HEK293 (cell line): ENCODE measurements around the gene CRTC3.

Experiments
- CTCF ChIA-PET: fragments of 350-600 bp; formaldehyde crosslinking; extraction: SDS; loops from one replicate; lab custom pipeline; 2021; ENCODE audit warnings: antibody characterized with exemption; lab: Yijun Ruan, JAX
- POLR2A ChIA-PET: fragments of 300-600 bp; formaldehyde crosslinking; extraction: SDS; loops from one replicate; lab custom pipeline; 2020; ENCODE audit warnings: antibody characterized with exemption, inconsistent platforms; lab: Yijun Ruan, JAX
- H3K27ac ChIP-seq: fragments of 200-500 bp; sonication (Bioruptor generic); 2 replicates; pipeline ENCODE4 v1.5.1; 2014; ENCODE audit warnings: low read depth, low read length, control low read depth, inconsistent platforms; ENCODE audit errors: extremely low read depth
- H3K36me3 ChIP-seq, 2 experiments: fragments of 200-500 bp in 1 of 2; sonication (Bioruptor generic) in 1 of 2; 1 replicate in 1 of 2; 2 replicates in 1 of 2; pipeline ENCODE4 v1.5.1; 2014 to 2017; ENCODE audit warnings: inconsistent platforms in 2 of 2, low read length in 2 of 2; ENCODE audit not compliant: control insufficient read depth in 2 of 2, insufficient read depth in 1 of 2
- H3K4me1 ChIP-seq: fragments of 200-500 bp; sonication (Bioruptor generic); 2 replicates; pipeline ENCODE4 v1.5.1; 2014; ENCODE audit warnings: mild to moderate bottlenecking, low read length, inconsistent platforms; ENCODE audit not compliant: control insufficient read depth, insufficient read depth
- H3K4me3 ChIP-seq: 2 replicates; pipeline ENCODE4 v1.5.1; 2011; ENCODE audit warnings: low read depth, mild to moderate bottlenecking, control low read depth, low read length, moderate library complexity
- H3K9me3 ChIP-seq: fragments of 200-500 bp; sonication (Bioruptor generic); 2 replicates; pipeline ENCODE4 v1.5.1; 2014; ENCODE audit warnings: low read depth, low read length, inconsistent platforms; ENCODE audit not compliant: control insufficient read depth, insufficient read depth
- BCL11B ChIP-seq: fragments of 450-650 bp; formaldehyde crosslinking; IDR thresholded peaks from 2 replicates; pipeline ENCODE4 v1.5.1; 2016; ENCODE audit warnings: low read depth, missing biosample characterization, missing genetic modification characterization
- OSR2 ChIP-seq: fragments of 450-650 bp; formaldehyde crosslinking; IDR thresholded peaks from 2 replicates; pipeline ENCODE4 v1.5.1; 2016; ENCODE audit warnings: missing biosample characterization, missing genetic modification characterization
- RBAK ChIP-seq: fragments of 450-650 bp; formaldehyde crosslinking; IDR thresholded peaks from 2 replicates; pipeline ENCODE4 v1.5.1; 2016; ENCODE audit warnings: missing biosample characterization, missing genetic modification characterization
- SP2 ChIP-seq: fragments of 450-650 bp; formaldehyde crosslinking; IDR thresholded peaks from 2 replicates; pipeline ENCODE4 v1.5.1; 2016; ENCODE audit warnings: missing biosample characterization, missing genetic modification characterization
- YY1 ChIP-seq: fragments of 450-650 bp; formaldehyde crosslinking; IDR thresholded peaks from 2 replicates; pipeline ENCODE4 v1.5.1; 2018; ENCODE audit warnings: missing biosample characterization, missing genetic modification characterization
- ZBTB1 ChIP-seq: fragments of 450-650 bp; formaldehyde crosslinking; IDR thresholded peaks from 2 replicates; pipeline ENCODE4 v1.5.1; 2016; ENCODE audit warnings: missing biosample characterization, missing genetic modification characterization
- ZBTB17 ChIP-seq: fragments of 450-650 bp; formaldehyde crosslinking; IDR thresholded peaks from 2 replicates; pipeline ENCODE4 v1.5.1; 2016; ENCODE audit warnings: missing biosample characterization, missing genetic modification characterization
- ZBTB20 ChIP-seq: fragments of 450-650 bp; formaldehyde crosslinking; IDR thresholded peaks from 2 replicates; pipeline ENCODE4 v1.5.1; 2016; ENCODE audit warnings: missing biosample characterization, missing genetic modification characterization
- ZBTB21 ChIP-seq: fragments of 450-650 bp; formaldehyde crosslinking; IDR thresholded peaks from 2 replicates; pipeline ENCODE4 v1.5.1; 2017; ENCODE audit warnings: missing biosample characterization, missing genetic modification characterization
- ZFHX2 ChIP-seq: fragments of 450-650 bp; formaldehyde crosslinking; conservative IDR thresholded peaks from 2 replicates; pipeline ENCODE4 v1.5.1; 2016; ENCODE audit warnings: missing biosample characterization, missing genetic modification characterization
- ZFP69B ChIP-seq: fragments of 450-650 bp; formaldehyde crosslinking; IDR thresholded peaks from 2 replicates; pipeline ENCODE4 v1.5.1; 2016; ENCODE audit warnings: missing biosample characterization, missing genetic modification characterization
- ZNF121 ChIP-seq: fragments of 450-650 bp; formaldehyde crosslinking; IDR thresholded peaks from 2 replicates; pipeline ENCODE4 v1.5.1; 2016; ENCODE audit warnings: missing biosample characterization, missing genetic modification characterization
- ZNF19 ChIP-seq: fragments of 450-650 bp; formaldehyde crosslinking; IDR thresholded peaks from 2 replicates; pipeline ENCODE4; 2016; ENCODE audit warnings: missing biosample characterization, missing genetic modification characterization, low read depth
- ZNF335 ChIP-seq: fragments of 450-650 bp; formaldehyde crosslinking; conservative IDR thresholded peaks from 2 replicates; pipeline ENCODE4 v1.5.1; 2016; ENCODE audit warnings: missing biosample characterization, missing genetic modification characterization
- ZNF518A ChIP-seq: fragments of 450-650 bp; formaldehyde crosslinking; conservative IDR thresholded peaks from 2 replicates; pipeline ENCODE4 v1.5.1; 2016; ENCODE audit warnings: low read depth, missing biosample characterization, missing genetic modification characterization
- ZNF544 ChIP-seq: fragments of 450-650 bp; formaldehyde crosslinking; IDR thresholded peaks from 2 replicates; pipeline ENCODE4 v1.5.0; 2017; ENCODE audit warnings: missing biosample characterization, missing genetic modification characterization
- ZNF692 ChIP-seq: fragments of 450-650 bp; formaldehyde crosslinking; IDR thresholded peaks from 2 replicates; pipeline ENCODE4 v1.5.1; 2016; ENCODE audit warnings: missing biosample characterization, missing genetic modification characterization
- TF ChIP-seq, protein P1 (sequence below): fragments of 450-650 bp; formaldehyde crosslinking; optimal IDR thresholded peaks from 2 replicates; pipeline ENCODE3; 2016; ENCODE audit warnings: missing biosample characterization, mild to moderate bottlenecking, missing genetic modification characterization
- TF ChIP-seq, protein P2 (sequence below): fragments of 450-650 bp; formaldehyde crosslinking; IDR thresholded peaks from 2 replicates; pipeline ENCODE4 v1.5.1; 2016; ENCODE audit warnings: missing biosample characterization, missing genetic modification characterization
- TF ChIP-seq, protein P3 (sequence below): fragments of 450-650 bp; formaldehyde crosslinking; IDR thresholded peaks from 2 replicates; pipeline ENCODE4 v1.5.1; 2017; ENCODE audit warnings: missing biosample characterization, missing genetic modification characterization

CRTC3 gene

DNA sequence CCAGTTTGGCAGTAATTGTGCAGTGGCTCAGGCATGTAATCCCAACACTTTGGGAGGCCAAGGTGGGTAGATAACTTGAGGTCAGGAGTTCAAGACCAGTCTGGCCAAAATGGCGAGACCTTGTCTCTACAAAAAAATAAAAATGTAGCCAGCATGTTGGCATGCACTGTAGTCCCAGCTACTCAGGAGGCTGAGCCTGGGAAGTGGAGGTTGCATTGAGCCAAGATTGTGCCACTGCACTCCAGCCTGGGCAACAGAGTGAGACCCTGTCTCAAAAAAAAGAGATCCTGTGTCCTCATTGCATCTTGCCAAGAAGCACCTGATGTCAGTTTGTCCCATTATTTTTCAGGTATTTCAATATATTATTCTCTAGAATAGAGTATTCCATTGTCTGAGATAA lies 61.8 kb downstream of the CRTC3 start:
- Histone ChIP-seq H3K36me3 (peaks cover 0 to 5% of the 10 kb centered on the region in 2 experiments; a peak in 2 of 3 replicates), H3K27ac (no peak overlapping the region), H3K9me3 (no peaks in the 10 kb centered on the region), H3K4me3 (no peak overlapping the region), H3K4me1 (peaks cover 8% of the 10 kb centered on the region)
- peak; percentile 75 for TF ChIP-seq ZNF121 (tag by site-specific recombination)
- no peak for TF ChIP-seq ZFP69B (tag by site-specific recombination)
- ChIA-PET POLR2A (interaction anchor here (0.9 kb wide), 1 partner anchor 60 kb away, joined by 3 read pairs; no protein-coding TSS in a partner anchor), CTCF (no interaction called here)

DNA sequence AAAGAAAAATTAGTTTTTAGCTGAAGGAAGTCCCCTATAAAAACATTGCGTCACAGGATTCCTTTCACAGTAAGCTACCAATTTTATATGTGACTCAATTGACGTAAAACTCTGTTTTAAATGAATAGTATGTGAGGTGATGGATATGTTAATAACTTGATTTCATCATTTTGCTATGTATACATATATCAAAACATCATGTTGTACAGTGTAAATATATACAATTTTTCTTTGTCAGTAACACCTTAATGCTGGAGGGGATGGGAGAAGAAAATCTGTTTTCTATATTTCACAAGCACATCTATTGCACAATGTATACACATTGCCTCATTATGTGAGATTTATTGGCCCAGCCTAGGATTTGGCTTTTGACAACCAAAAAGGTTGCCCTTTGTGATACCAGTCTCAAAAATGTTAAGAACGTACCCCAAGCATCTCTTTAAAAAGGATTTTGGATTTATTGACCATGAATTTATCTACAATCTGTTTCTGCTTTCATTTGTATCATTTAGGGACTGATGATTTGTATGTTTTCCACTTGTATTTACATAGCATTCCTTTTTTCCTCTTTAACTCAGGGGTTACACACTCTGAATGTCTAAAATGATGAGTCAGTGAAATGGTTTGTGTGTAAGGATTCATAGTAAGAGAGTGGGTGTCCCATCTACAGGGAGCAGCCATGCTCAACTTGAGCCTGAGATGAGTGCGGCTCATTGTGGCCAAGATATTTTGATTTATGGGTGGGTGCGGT lies 62.6 kb downstream of the CRTC3 start:
- H3K36me3 ChIP-seq: peaks cover 0 to 5% of the 10 kb centered on the region in 2 experiments; a peak in 2 of 3 replicates
- no peak overlapping the region for H3K27ac ChIP-seq
- ChIA-PET CTCF (interaction anchor here (1.8 kb wide), 1 partner anchor 11 kb away, joined by 6 read pairs; no protein-coding TSS in a partner anchor), POLR2A (interaction anchor here (0.9 kb wide), 1 partner anchor 61 kb away, joined by 3 read pairs; no protein-coding TSS in a partner anchor)
- H3K4me3 ChIP-seq: no peak overlapping the region
- H3K9me3 ChIP-seq: no peaks in the 10 kb centered on the region
- peaks cover 8% of the 10 kb centered on the region for H3K4me1 ChIP-seq
- TF ChIP-seq ZNF19 (tag by site-specific recombination) (no peak), YY1 (tag by site-specific recombination) (no peak), ZBTB1 (tag by site-specific recombination) (no peak), ZBTB21 (tag by site-specific recombination) (no peak), ZNF335 (no peak), ZNF692 (tag by site-specific recombination) (peak; percentile 12; the same call in 1 of the 2 replicates), ZFHX2 (tag by site-specific recombination) (peak; percentile 50), ZNF518A (tag by site-specific recombination) (no peak), ZBTB20 (tag by site-specific recombination) (no peak), ZBTB17 (tag by site-specific recombination) (peak; percentile 41; the same call in 1 of the 2 replicates), ZFP69B (tag by site-specific recombination) (no peak), OSR2 (tag by site-specific recombination) (no peak), BCL11B (tag by site-specific recombination) (no peak), RBAK (no peak), SP2 (tag by site-specific recombination) (no peak), ZNF544 (tag by site-specific recombination) (no peak)
- TF ChIP-seq, protein P1, sequence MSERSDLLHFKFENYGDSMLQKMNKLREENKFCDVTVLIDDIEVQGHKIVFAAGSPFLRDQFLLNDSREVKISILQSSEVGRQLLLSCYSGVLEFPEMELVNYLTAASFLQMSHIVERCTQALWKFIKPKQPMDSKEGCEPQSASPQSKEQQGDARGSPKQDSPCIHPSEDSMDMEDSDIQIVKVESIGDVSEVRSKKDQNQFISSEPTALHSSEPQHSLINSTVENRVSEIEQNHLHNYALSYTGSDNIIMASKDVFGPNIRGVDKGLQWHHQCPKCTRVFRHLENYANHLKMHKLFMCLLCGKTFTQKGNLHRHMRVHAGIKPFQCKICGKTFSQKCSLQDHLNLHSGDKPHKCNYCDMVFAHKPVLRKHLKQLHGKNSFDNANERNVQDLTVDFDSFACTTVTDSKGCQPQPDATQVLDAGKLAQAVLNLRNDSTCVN: no peak
- TF ChIP-seq, protein P2, sequence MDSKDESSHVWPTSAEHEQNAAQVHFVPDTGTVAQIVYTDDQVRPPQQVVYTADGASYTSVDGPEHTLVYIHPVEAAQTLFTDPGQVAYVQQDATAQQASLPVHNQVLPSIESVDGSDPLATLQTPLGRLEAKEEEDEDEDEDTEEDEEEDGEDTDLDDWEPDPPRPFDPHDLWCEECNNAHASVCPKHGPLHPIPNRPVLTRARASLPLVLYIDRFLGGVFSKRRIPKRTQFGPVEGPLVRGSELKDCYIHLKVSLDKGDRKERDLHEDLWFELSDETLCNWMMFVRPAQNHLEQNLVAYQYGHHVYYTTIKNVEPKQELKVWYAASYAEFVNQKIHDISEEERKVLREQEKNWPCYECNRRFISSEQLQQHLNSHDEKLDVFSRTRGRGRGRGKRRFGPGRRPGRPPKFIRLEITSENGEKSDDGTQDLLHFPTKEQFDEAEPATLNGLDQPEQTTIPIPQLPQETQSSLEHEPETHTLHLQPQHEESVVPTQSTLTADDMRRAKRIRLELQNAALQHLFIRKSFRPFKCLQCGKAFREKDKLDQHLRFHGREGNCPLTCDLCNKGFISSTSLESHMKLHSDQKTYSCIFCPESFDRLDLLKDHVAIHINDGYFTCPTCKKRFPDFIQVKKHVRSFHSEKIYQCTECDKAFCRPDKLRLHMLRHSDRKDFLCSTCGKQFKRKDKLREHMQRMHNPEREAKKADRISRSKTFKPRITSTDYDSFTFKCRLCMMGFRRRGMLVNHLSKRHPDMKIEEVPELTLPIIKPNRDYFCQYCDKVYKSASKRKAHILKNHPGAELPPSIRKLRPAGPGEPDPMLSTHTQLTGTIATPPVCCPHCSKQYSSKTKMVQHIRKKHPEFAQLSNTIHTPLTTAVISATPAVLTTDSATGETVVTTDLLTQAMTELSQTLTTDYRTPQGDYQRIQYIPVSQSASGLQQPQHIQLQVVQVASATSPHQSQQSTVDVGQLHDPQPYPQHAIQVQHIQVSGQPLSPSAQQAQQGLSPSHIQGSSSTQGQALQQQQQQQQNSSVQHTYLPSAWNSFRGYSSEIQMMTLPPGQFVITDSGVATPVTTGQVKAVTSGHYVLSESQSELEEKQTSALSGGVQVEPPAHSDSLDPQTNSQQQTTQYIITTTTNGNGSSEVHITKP (tag by site-specific recombination): no peak
- TF ChIP-seq, protein P3, sequence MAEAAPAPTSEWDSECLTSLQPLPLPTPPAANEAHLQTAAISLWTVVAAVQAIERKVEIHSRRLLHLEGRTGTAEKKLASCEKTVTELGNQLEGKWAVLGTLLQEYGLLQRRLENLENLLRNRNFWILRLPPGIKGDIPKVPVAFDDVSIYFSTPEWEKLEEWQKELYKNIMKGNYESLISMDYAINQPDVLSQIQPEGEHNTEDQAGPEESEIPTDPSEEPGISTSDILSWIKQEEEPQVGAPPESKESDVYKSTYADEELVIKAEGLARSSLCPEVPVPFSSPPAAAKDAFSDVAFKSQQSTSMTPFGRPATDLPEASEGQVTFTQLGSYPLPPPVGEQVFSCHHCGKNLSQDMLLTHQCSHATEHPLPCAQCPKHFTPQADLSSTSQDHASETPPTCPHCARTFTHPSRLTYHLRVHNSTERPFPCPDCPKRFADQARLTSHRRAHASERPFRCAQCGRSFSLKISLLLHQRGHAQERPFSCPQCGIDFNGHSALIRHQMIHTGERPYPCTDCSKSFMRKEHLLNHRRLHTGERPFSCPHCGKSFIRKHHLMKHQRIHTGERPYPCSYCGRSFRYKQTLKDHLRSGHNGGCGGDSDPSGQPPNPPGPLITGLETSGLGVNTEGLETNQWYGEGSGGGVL (tag by site-specific recombination): no peak
